ENCODE results near the gene TP53I11.

Gene TP53I11

DNA sequence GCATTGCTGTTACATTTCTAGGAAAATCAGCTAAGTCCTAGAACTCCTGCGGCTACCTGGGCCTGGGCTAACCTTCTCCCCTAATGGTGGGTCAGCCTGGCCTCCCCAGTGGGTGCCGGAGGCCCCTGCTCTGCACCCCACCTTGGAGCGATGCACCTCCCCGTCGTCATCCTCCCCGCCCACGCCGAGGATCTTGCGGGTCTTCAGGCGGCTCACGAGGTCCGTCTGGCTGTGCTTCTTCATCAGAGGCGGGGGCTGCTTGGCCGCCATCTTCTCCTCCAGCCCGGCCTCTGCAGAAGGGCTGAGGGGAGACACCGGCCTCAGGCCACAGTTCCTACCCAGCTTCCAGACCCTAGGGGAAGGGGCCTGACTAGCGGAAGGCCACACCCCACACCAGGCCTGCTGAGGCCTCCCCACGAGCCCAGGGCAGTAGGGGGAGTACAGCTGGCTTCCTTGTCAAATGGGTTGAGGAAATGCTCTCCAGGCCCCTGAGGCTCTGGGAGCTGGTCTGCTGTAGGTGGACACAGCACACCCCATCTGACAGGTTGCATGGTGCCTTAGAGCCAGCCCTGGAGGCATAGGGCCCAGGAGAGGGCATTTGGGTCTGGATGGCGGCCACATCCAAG, 12.5 kb downstream of the TP53I11 start:
- DNase-seq = no peak

DNA sequence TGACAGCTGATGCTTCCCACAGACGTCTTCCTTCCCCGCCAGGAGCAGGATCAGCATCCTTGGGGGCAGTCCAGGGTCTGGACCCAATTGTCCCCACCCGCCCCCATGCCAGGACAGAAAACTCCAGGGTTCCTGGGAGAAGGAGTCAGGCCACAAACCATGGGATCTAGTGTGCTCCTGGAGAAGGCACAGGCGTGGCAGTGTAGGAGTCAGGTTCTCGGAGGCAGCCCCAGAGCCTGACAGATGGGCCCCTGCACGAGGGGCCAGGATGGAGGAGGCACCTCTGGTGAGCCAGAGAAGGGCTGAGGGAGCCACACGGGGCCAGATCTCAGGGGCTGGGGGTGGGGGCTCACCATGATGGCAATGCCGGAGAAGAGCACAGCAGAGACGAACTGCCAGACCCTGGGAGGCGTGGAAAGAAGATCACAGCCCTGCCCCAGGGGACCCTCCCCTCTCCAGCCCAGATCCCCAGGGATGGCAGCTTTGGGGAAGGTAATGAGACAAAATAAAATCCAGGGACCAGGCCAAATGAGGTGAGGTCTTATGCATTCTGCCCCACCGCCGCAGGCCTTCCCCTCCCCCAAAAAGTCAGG, 13.6 kb downstream of the TP53I11 start:
- no peak for DNase-seq

DNA sequence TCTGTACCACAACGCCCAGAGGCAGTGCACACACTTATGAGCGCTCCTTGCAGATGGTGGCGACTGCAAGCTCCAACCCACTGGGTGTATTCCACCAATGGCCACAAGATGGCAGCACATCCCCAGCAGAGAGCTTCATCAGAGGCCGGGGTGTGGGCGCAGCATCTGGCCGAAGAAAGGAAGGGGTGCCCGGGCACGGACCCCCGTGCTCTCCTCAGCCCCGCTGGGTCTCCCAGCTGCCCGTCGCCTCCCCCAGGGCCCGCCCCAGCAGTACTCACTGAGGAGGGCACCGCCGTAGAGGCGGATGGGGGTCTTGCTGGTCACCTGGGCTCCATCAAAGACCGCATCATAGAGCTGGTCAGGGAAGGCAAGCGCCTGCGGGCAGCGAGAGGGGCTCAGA, 14.2 kb downstream of the TP53I11 start:
- peak; percentile 82 to 84 for DNase-seq

DNA sequence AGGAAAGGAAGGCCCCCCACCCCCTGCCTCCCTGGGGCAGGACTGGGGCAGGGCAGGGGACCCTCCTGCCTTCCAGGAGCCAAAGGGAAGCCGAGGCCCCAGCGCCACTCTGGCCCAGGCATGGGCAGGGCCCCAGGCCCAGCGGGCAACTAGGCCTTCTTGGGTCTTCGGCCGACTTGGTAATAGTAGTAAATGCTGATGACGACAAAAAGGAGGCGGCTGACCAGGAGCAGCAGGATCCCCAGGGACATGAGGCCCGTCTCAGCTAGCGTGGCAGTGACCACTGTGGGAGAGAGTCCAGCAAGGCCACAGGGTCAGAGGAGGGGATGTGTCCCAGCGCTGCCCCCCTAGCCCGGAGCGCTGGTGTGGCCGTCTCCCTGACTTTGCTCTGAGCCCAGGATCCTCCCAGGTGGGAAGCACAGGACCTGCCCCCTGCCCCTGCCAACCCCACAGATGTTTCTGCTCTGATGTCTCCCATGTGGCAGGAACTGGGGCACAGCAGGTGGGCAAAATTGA, 15.9 kb downstream of the TP53I11 start:
- DNase-seq = no peak

DNA sequence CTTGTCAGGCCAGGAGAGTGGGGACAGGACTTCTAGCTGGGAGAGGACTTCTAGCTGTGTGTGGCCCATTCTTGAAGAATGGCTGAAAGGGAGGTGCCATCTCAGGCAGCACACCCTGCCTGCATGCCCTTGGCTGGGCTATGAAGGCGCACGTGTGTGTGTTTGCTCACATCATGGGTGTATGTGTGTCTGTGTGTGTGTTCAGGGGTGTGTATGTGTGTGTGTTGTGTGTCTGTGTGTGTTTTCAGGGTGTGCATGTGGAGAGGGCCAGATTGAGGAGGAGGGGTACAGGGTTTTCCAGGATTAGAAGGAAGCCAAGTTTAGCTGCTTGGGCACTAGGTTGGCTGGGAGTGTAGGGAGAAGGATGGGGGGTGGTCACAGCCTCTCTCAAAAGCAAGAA, 16.6 kb downstream of the TP53I11 start:
- no peak for DNase-seq

DNA sequence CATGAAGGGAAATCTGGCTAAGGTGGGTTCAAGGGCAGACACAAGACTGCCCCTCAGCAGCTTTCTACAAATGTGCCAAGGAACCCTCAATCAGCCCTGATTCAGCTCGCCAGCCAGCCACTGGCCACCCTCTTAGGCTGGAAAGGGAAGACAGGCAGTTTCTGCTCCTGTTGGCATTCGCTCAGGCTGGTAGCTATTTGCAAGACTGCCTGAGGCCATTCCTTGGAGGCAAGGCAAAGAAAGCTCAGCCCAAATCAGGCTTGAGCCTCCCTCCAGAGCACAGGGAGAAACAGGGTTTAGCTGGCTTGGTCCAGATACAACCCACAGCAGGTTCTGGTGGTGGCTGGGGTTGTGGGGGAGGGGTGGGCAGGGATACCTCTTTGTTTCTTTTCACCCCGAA, 19.2 kb downstream of the TP53I11 start:
- DNase-seq = no peak

DNA sequence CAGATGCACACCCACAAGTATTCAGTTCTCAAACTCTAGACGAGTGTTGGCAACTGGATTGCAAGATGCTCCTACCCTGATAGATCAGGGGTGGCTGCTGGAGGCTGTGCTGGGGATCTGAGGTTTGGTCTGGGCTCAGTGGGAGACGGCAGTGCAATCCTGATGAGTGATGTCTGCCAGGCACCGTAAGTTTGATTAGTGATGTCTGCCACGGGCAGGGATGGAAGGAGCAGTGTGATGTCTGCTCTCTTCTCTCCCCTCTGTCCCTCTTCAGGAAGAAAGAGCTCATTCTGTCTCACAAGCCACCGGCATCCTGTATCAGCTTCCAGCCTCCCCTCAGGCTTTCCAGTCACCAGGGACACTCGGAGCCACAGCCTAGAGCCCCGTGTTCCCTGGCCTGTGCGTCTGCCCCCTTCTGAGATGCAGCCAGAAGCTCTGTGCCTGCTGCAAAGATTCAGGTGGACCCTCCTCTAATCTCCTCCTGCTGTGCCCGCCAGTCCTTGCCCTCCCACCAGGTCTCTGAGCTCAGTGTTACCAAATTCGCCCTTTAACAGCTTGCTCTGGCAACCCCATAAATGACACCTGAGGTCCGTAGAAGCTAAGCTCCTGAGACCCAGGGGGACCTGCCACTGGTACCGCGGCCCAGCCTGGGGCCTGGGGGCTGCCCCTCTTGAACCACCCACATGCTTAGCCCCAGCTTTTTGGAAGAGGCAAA, 19.9 kb downstream of the TP53I11 start:
- DNase-seq = no peak

DNA sequence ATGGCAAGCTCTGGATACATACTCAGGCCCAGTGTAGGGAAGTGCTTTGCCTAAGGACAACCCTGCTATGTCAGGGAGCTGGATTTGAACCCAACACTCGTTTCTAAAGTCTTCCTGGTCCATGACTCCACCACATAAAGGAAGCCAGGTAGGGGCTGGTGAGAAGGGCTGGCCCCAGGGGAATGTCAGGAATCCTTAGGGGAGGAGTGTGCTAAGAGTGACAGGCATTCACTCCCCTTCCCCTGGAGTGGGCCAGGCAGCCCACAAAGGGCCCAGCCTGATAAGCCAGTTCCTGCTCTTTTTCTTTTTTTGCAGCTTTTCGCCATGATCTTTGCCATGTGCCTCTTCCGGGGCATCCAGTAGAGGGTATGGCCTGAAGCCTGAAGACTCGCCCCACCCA, 21.9 kb downstream of the TP53I11 start:
- DNase-seq = no peak

DNA sequence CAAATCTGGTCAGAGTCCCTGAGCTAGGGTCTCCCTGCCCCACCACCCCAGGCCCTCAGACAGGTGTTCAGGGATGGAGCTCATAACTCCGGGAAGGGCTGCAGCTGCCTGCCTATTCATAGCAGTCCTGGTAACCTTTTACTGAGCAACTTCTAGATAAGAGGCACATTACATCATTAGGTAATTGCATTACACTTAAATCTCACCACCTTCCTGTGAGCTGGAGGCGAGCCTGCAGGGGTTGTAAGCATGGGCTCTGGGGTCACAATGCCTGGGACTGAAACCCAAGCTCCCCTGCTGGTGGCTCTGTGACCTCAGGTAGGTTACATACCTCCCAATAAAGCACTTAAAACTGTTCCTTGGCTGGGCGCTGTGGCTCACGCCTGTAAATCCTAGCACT, 22.5 kb downstream of the TP53I11 start:
- DNase-seq = no peak

DNA sequence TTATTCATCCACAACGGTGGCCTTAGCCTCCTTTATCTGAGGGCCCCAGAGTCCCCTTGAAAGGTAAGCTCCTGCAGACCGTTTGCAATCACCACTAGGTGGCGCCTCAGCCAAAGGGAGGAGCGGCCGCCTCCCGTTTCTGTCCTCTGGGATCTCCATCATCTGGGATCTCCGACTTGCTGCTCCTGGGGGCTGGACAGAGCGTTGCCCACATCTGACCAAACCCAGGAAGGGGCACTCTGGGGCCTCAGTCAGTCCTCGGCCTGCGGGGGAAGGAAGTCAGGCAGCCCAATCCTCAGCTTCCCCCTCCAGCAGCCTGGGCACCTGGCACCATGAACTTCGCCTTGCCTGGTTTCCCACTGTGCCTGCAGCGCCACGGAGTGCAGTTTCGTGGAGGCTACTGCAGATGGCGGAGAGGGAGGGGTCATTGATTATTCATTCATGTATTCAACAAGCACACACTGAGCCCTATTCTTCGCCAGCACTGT, 23.5 kb downstream of the TP53I11 start:
- DNase-seq = peak; percentile 63 to 64

DNA sequence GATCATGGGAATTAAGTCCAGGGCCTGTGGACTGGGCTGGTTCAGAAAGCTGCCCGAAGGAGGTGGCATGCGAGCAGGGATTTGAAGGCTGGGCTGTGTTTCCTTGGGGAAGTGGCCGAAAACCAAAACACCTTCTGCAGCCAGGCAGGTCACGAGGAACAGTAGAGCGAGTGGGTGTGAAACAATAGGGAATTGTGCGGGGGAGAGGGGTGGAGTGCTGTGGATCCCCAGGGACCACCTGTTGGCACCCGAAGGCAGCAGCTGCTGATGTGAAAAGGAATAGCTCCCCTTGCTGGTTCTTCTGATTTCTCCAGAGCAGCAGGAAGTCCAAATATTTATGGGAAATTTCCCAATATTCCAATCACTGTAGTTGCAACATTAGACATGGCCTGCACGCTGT, 24.6 kb downstream of the TP53I11 start:
- DNase-seq = no peak

DNA sequence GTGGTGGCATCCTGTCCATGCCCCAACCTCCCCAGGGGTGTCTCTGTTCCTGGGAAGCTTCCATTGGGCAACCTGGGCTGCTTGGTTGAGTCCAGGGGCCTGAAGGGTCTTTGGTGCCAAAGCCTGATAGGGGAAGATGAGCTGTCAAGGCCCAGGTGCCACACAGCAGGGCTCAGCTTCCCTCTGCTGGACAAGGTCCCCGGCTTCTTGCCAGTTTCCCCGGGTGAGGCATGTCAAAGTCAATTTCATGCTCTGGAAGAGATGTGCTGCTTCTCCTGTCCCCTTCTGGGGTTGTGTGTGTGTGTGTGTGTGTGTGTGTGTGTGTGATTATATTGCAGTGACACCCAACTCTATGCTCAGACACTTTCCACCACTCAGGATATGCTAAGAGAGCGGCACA, 26.9 kb downstream of the TP53I11 start:
- no peak for DNase-seq

DNA sequence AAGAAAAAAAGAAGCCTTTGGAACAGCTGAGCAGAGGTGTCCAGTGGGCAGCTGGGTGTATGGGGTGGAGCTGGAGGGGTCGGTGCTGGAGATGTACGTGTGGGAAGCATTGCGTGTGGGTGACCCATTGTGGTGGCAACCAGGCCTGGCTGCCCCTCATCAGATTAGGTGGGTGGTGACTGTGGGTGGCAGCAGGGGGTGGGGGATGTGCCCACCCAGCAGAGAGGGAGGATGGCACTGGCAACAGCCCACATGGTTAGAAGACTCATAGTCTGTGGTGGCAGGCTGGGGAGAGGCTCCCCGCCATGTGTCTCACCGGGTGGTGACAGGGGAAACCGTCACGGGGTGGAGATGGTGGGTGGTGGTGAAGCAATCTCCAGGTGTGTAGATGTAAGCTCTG, 27.6 kb downstream of the TP53I11 start:
- DNase-seq = no peak

DNA sequence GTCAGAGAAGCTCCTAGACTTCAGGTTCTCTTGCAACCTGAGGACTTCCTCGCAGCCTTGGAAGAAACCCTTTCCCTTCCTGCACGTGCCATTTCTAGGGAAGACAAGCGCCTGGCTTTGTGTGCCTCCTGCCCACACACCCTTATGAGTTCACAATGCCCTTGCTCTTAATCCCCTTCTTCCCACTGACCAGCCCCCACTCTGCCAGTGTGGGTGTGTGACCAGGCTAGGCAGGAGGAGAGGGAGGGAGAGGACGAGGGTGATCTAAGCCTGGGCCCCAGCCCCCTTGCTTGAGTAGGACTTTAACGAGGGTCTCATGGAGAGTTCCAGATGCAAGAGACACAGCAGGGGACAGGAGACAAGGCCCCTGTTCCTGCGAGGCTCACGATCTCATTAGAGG, 30.2 kb downstream of the TP53I11 start:
- DNase-seq = no peak

DNA sequence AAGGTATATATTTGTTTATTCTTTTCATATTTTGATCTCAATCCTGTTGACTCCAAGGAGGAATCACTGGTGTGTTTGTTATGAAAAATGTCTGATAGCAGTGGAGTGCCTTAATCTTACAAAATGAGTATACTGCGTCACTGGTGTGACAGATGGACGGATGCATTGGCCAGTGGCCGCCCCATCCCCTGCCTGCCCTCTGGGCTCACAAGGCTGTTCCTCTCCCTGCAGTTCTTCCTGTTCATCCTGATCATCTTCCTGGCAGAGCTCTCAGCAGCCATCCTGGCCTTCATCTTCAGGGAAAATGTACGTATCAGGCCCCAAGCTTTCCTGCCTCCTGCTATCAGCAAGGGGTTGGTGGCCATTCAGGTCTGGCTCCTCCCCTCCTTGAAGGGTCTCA, 32.9 kb downstream of the TP53I11 start:
- DNase-seq = no peak

DNA sequence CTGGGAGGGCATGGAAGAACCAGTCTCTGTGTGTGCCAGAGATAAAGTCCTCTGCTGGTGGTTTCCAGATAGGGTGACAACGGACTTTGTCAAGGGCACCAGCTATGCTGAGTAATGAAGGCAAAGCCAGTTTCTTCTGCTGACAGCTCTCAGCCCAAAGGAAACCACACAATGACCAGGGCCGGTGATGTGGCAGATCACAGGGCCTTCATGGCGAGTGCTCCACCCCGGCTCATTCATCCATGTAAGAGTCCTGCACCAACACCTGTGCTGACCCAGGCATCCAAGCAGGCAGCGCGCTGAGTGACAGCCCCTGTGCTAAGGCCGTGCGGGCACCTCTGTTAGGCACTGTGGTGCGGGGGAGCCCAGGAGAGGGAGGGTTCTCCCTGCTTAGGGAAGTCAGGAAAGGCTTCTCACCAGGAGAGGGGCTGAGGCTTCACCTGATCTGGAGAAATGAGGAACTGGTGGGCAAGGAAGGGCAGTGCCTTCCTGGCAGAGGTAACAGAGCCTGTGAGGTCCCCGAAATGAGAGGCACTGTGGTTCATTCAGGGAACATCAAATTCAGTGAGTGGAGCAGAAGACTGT, 33.8 kb downstream of the TP53I11 start:
- DNase-seq = no peak

DNA sequence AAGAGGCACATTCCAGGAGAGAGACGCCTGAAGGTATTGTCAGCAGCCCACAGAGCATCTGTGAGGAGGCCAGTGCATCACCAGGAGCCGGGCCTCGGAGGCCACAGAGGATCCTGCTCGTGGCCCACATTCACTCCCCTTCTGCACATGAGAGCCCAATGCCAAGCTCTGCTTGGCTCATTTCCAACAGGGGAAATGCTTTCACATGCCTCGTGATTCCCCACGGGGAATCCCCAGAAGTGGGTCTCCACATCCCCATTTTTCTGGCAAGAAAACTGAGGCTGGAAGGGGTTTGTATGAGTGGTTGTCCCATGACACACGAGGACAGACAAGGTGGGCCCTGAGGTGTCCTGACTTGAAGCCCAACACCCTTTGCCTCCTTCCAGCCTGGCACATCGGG, 34.4 kb downstream of the TP53I11 start:
- DNase-seq = no peak

DNA sequence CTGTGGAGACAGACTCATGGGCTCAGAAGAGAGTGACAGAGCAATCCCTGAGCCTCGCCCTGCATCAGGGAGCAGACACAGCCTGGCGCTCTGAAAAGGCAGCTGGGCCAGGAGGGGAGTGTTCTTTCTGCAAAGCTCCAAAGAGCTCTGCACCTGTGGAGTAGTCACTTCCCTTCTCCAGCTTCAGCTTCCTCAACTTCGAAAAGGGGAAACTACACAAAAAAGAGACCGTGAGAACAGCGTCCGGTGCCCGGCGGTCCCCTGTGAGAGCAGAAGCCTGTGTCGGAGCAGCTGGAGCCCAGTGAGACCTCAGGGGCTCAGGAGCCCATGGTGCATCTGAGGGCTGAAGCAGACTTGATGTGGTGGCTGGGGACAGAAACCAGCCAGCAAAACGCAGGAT, 35.1 kb downstream of the TP53I11 start:
- DNase-seq = no peak

DNA sequence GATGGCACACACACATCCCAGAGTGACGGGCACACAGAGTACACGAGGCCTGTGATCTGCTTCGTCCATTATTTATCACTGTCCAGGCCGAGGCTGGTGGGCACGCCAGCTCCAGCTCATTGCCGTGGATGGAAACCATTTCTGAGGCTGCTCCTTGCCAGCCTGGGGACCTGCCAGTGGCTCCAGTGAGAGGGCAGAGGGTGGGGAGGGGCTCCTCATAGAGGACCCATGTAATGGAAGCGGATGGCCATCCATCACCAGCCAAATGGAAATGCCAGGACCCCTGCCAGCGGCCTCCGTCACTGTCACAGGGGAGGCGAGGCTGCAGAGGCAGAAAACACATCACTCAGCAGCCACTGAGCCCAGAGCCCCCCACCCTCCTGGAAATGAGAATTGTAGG, 35.7 kb downstream of the TP53I11 start:
- no peak for DNase-seq

DNA sequence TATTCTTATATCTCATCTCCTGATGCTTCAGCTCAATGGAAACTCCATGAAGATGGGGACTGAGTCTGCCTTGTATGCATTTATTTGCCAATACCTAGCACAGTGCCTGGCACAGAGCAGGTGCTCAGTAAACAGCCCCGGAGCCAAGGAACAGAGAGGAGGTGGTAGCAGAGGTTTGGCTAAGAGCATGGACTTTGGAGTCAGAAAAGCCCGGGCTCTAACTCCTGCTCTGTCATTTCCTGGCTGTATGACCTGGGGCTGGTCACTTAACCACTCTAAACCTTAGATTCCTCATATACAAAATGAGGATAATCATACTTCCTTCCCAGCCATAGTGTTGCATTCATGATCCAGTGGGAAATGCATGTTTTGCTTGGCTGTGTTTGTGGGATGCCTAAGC, 36.6 kb downstream of the TP53I11 start:
- no peak for DNase-seq

DNA sequence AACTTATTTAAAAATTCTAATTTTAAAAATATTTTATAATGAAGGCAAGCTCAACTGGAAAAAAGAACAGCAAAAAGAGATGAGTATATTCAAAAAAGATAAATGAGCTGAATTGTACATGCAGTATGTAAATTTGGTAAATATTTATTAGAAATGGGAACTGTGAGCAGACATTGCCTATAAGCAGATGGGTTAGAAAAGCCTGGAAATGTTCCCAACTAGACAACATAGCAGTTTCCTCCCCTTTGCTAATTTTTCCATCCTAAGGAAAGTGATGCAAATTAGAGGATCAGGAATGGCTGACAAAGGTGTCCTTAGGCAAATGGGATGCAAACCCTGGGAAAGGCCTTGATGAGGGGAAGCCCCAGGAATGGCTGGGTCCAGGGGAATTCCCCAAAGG, 37.2 kb downstream of the TP53I11 start:
- DNase-seq = no peak

DNA sequence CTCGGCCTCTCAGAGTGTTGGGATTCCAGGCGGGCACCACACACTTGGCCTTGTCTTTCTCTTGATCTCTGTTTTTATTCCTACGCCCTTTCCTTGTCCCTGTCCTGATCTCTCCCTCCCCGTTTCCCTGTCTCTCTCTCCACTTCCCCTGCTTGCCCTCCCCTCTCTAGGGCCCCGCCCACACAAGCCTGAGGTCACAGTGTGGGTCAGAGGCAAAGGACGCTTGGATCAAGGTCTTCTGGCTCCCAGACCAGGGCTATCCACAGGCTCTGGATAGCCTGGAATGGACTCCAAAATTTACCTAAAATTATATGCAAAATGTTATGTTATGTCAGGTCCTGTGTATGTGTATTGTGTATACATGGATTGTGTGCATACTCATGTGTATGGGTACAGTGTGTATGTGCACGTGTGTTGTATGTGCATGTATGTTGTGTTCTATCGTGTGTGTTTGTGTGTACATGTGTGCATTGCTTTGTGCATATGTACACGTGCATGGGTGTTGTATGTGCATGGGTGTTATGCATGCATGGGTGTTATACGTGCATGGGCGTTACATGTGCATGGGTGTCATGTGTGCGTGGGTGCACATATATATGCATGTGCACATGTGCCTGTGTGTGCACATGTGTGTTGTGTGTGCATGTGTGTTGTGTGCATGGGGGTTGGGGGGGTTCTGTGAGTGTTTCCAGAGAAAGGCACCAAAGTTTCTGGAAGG, 38.3 kb downstream of the TP53I11 start:
- no peak for DNase-seq

All from stimulated activated CD4-positive, alpha-beta T cell treated with anti-CD3 and anti-CD28 coated beads, Interleukin-2, amount 100 ng/mL, for 48 hours (primary cell).